Mesenteric fat pad (tissue), 1 donor: ENCODE measurements around the gene KCNQ5. TPM values are rescaled to one million over a fixed set of nuclear protein-coding genes. Genes with fewer than 3 reads are reported as not detected.

ENCODE experiments used
- DNase-seq: peaks from one replicate; pipeline ENCODE4 v3.0.0-alpha.2; 2020; ENCODE audit warnings: low spot score
- total RNA-seq: library from RNA; stranded (reverse); fragmentation: NEBNext Ultra II Directional; extraction: Animal tissue kit (Norgen Biotek cat#: 25700); gene quantifications from one replicate; pipeline ENCODE4 v1.2.1, GENCODE V29; 2021
- donor health status: DM: yes; HTN: yes; CAD: no.

KCNQ5 gene
- total RNA-seq, 1 donor from 2014 or later: not detected

DNA sequence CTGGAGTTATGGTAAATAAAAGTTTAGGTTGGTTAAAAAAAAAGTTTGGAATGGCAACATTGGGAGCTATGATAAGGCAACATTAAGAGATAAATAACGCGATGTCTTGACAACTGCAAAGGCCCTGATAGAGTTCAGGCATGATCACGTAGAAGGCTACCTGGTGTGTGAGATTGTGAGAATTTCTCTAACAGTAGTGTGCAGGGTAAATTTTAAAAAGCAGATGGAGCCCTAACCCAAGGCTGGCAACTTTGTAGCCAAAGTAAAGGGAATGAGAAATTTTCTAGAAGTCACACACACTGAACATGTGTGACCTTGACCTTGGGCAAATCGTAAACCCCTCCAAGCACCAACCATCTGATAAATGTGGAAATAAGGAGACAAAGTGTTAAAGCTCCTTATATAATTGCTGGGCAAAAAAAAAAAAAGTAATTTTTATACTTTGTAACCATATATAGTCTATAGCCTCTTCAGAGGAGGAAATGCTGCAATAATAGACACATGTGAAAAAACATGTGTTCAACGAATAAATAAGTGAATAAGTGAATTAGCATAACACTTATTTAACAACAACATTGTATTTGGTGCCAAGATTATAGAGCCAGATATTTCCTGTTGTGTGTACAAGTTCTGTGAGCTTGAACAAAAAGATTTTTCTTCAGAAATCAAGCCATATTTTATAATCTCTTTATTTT, 18.2 kb downstream of the KCNQ5 start:
- no peak for DNase-seq

DNA sequence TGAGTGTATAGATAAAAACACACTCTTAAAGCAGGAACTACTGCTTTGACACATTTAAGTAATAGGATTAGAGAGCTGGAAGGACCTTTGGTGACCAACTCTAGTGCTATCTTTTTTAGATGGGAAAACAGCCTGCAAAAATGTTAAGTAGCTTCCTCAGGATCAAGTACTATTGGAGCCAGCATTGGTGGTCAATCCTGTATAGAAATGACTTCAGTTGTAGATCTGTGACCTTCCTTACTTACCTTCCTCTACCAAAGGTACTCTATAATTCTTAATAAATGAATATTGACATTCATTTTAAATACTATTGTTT, 18.7 kb downstream of the KCNQ5 start:
- DNase-seq: no peak

DNA sequence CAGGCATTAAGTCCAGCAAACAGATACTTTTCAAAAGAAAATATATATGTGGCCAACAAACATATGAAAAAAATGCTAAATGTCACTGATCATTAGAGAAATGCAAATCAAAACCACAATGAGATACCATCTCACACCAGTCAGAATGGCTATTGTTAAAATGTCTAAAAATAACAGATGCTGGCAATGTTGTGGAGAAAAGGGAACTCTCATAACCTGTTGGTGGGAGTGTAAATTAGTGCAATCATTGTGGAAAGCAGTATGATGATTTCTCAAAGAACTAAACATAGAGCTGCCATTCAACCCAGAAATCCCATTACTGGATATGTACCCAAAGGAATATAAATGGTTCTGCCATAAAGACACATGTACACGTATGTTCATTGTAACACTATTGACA, 20.6 kb downstream of the KCNQ5 start:
- DNase-seq: no peak

DNA sequence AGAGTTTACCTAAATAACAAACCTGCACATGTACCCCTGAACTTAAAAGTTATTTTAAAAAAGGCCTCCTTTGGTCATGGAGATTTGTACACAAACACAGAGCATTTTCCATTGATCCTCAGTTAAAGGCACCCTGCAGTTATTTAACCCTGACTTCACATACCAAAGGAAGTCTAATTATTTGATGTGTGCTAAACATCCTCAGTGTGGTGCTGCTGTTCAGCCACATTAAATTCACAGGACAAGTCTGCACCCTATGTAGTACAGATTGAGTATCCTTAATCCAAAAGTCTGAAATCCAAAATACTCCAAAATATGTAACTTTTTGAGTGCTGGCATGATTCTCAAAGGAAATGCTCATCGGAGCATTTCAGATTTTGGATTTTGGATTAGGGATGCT, 21.4 kb downstream of the KCNQ5 start:
- no peak for DNase-seq

DNA sequence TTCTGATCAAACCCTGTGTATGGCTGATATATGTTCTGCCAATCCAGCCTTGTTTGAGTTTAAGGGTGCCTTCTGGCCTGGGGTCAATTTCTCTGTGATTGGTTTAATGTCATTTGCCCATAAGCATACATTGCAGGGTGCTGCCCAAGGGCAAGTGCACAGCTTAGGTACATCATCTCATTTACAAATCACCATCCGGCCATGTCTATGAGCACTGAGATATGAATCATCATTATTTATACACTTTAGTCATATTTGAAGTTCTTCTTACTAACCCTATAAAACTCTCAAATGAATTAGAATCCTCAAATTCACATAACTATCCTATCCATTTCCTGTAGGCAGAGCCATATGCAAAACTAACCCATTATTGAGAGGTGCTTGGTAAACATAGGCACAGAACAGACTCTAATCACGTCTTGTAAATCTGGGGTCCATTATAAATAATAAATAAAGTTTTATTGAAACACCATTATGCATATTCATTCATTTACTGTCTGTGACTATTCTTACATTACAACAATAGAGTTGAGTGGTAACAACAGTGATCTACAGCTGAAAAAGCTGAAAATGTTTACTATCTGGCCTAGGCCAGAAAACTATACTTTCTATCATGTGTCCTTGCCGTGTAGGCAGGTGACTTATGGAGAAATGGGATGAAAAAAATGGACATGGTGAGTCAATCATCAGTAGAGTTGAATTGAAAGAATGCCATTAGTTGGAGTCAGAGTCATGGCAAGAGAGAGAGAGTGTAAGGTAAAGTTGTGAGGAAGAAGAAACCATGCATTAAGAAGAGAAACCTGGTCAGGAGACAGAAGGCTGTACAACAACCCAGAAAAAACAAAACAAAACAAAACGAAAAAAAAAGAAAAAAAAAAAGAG, 25.0 kb downstream of the KCNQ5 start:
- DNase-seq: no peak

DNA sequence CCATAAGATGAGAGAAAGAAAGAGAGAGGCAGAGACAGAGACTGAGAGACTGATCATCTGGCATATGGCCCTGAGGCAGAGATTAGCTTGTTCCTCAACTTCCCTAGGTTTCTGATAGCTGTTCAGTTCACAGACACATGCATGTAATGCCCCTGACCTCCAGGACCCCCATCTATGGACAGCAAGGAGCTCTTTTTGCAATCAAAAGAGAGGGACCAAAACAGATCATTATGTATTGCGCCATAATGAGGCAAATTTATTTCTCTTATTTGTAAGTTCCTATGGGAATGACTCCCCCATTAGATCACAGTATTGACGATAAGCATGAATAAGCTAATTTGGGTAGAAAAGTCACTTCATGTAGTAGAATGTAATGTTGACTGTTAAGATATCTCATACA, 25.6 kb downstream of the KCNQ5 start:
- DNase-seq: no peak

GRCh38 chr6:72649032-72649984, 27.4 kb downstream of the KCNQ5 start:
- DNase-seq: no peak

DNA sequence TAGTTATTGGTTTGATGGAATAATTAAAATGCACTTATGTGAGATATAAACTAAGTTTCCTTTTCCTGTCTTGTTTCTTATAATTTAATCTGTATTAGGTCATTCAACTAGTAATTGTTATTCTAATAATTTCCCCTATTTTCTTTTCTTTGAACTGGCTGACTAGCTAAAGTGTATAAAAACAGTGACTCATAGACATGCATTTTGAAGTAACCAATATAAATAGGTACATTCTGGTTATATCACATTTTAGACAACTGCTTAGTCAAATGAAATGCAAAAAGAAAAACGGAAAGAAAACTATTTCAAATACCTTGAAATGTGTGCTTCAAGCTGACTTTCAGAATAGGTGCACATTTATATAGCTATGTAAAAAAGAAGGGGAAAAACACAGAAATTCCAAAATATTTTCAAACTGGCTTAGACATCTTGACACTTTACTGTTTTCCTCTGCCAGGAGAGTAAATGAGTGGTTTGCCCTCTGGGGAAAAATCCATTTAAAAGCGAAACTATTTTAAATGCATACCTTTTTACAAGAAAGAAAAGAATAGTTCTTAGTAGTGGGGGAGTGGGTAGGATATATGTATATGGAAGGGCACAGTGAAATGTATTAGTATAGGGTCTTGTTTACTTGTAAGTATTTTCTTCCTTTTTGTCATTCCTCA, 28.3 kb downstream of the KCNQ5 start:
- no peak for DNase-seq

DNA sequence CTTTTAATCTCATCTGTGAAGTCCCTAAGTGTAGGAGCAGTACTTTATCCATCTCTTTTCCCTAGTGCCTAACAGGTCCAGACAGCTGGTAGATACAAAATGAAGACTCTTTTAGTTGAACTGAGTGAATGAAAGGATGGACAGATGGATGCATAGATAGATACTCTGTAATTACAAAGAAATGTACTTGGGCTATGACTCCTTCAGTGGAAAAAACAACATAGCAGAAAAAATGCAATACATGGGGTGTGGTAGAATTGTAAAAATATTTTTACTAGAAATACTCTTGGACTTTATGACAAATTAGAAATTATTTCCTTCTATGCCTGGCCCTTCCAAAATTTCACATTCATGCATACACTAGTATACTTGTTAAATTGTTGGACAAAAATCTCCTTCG, 29.3 kb downstream of the KCNQ5 start:
- DNase-seq: no peak

DNA sequence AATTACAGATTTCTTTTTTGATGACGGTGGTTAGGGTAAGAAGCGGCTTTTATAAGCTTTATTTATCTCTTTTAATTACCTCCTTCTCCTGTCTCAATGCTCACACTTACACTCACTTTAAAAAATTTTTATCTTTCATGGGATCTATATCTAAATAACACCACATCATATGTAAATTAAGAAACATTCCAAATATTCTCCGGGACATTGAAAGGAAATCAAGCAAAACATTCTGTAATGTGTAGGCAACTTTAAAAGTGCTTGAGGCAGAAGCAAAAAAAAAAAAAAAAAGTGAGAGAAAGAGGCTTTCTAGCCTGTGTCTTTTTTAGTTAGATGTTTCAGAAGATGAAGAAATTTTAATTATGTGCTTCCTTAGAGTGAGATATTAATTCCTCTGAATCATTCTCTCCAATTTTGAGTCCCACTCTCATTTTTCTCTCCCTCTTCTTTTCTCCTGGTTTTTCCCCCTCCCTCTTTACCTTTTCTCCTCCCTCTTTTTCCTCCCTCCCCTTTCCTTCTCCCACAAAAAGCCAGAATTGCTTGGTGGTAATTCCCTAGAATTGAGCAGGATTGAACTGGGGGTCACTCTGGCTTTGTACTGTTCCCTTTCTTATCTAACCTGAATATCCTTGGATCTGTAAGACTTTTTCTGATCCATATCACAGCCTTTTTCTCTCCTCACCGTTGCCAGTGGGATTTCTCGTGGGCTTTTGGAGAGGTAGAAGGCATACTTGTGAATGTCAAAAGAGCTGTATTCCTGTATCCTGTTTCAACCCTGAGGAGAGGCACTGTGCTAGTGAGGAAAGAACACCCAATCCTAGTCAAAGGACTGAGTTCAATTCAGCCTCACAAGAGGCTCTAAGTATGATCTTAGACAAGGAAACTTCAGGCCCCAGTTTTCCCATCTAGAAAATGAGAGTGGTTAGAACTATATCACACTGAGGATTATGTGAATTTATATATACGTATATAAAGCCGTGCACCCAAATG, 30.4 kb downstream of the KCNQ5 start:
- DNase-seq: no peak

DNA sequence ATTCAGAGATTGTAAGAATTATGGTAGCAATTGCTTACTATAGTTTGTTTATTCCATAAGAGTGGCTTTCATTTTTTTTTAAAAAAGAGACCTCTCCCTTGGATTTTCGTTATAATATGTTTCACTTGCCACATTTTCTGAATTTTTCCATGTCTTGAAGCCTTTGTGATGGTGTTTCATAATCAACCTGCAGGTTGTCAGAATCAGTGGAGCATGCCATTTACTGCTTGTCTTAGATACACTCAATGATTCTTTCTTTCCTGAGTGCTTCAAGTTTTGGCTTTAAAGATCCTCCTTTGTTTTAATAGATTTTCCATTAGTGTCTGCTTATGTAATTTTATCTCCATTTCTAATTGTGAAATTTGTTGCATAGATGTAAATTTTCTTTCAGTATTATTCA, 31.2 kb downstream of the KCNQ5 start:
- no peak for DNase-seq

DNA sequence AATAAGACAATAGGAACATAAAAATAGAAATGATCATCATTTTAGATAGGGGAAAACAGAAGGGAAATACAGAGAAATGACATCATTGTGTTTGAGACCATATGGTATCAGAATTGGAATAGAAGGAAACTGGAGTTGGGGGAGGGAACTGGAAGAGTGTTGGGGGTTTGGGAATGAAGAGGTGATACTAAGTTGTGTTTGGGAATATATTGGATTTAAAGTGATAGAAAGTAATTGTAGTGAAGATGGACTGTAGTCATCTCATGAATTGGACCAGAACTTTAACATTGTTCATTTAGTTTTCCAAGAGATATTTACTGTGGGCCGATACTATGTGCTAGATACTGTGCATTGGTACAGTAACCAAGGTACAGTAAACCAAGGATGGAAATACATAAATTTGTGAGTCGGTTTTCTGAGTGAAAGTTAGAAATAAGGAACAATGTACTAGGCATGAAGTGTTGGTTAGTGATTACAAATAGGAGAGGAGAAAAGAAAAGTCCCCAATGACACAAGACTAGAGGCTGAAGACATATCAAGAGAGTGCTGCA, 32.3 kb downstream of the KCNQ5 start:
- no peak for DNase-seq

- no peak for DNase-seq
These were observed 35.7 kb downstream of the KCNQ5 start for GRCh38 chr6:72657407-72658197.

GRCh38 chr6:72659754-72660153, 37.9 kb downstream of the KCNQ5 start:
- no peak for DNase-seq

GRCh38 chr6:72661411-72661810, 39.5 kb downstream of the KCNQ5 start:
- DNase-seq: no peak

DNA sequence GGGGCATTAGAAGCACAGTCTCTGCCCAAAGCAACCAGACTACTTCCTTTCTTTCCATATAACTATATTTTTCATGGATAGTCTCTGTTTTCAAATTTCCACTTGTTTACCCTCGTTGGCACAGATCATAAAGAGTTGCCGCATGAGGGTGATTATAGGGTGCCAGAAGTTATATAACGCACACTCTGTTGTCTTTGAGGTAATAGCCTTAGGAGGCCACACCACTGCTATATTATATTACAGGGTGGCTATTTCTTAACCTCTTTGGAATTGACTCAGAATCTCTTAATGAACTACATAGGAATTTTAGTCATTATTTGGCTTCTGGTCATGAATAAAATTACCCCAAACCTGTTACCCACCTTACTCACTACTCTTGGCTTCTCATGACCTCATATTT, 43.7 kb downstream of the KCNQ5 start:
- no peak for DNase-seq

GRCh38 chr6:72669324-72669723, 47.5 kb downstream of the KCNQ5 start:
- no peak for DNase-seq

DNA sequence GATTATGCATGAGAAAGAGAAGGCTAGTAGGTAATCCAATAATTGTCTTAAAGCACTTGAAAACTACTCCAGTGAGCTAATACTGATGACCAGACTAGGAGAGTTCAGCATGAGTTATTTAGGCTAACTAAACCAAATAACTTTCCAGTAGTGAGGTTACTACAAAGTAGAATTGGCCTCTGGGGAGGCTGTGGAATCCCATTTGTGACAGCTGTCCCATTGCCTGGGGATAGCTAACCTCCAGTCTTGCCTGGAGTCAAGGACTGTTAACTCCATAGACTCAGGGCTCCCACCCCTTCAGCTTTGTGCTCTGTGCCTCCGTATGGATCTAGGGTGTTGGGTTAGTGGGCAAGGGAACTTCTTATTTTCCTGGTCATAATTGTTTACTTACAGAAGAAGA, 51.0 kb downstream of the KCNQ5 start:
- DNase-seq: no peak

- DNase-seq: no peak
These were observed 53.0 kb downstream of the KCNQ5 start for GRCh38 chr6:72674842-72675241.
